ENCODE data around the gene TOM1L2. TPM values are rescaled to one million over a fixed set of nuclear protein-coding genes. Genes with fewer than 3 reads are reported as not detected.
"Not testable (repeated sequence)": the region's sequence is repeated elsewhere in the genome, so short reads cannot be mapped to it uniquely, and the experiment has no call there.

TOM1L2 gene
- total RNA-seq, 1 donor from 2014 or later = 119 TPM

- no peak for DNase-seq (ENCODE audit: low spot score)
Observed at GRCh38 chr17:17970699-17971430, 1.3 kb downstream of the TOM1L2 start.

- DNase-seq (ENCODE audit: low spot score) = no peak
Observed at GRCh38 chr17:17966399-17966798, 5.8 kb downstream of the TOM1L2 start.

GRCh38 chr17:17965152-17965721 lies 7.0 kb downstream of the TOM1L2 start:
- no peak for DNase-seq (ENCODE audit: low spot score)

GRCh38 chr17:17964710-17965109 lies 7.5 kb downstream of the TOM1L2 start:
- DNase-seq (ENCODE audit: low spot score) = no peak

- no peak for DNase-seq (ENCODE audit: low spot score)
Observed at GRCh38 chr17:17963694-17964436, 8.3 kb downstream of the TOM1L2 start.

- DNase-seq (ENCODE audit: low spot score) = no peak
Observed at GRCh38 chr17:17963066-17963465, 9.1 kb downstream of the TOM1L2 start.

- DNase-seq (ENCODE audit: low spot score) = no peak
Observed at GRCh38 chr17:17960500-17961030, 11.6 kb downstream of the TOM1L2 start.

GRCh38 chr17:17959520-17960361 lies 12.5 kb downstream of the TOM1L2 start:
- DNase-seq (ENCODE audit: low spot score) = no peak

GRCh38 chr17:17958982-17959381 lies 13.2 kb downstream of the TOM1L2 start:
- no peak for DNase-seq (ENCODE audit: low spot score)

- no peak for DNase-seq (ENCODE audit: low spot score)
Observed at GRCh38 chr17:17957584-17957916, 14.7 kb downstream of the TOM1L2 start.

GRCh38 chr17:17955790-17956341 lies 16.3 kb downstream of the TOM1L2 start:
- not testable (repeated sequence) for DNase-seq (ENCODE audit: low spot score)

- no peak for DNase-seq (ENCODE audit: low spot score)
Observed at GRCh38 chr17:17954079-17954478, 18.1 kb downstream of the TOM1L2 start.

- DNase-seq (ENCODE audit: low spot score) = no peak
Observed at GRCh38 chr17:17952691-17953090, 19.5 kb downstream of the TOM1L2 start.

GRCh38 chr17:17951524-17951923 lies 20.7 kb downstream of the TOM1L2 start:
- no peak for DNase-seq (ENCODE audit: low spot score)

- DNase-seq (ENCODE audit: low spot score) = no peak
Observed at GRCh38 chr17:17950806-17951205, 21.4 kb downstream of the TOM1L2 start.

GRCh38 chr17:17950347-17950746 lies 21.9 kb downstream of the TOM1L2 start:
- DNase-seq (ENCODE audit: low spot score) = no peak

- no peak for DNase-seq (ENCODE audit: low spot score)
Observed at GRCh38 chr17:17947966-17948365, 24.2 kb downstream of the TOM1L2 start.

- DNase-seq (ENCODE audit: low spot score) = no peak
Observed at GRCh38 chr17:17947309-17947708, 24.9 kb downstream of the TOM1L2 start.

- no peak for DNase-seq (ENCODE audit: low spot score)
Observed at GRCh38 chr17:17946093-17946492, 26.1 kb downstream of the TOM1L2 start.

GRCh38 chr17:17944743-17945142 lies 27.5 kb downstream of the TOM1L2 start:
- no peak for DNase-seq (ENCODE audit: low spot score)

- no peak for DNase-seq (ENCODE audit: low spot score)
Observed at GRCh38 chr17:17944242-17944641, 28.0 kb downstream of the TOM1L2 start.

All from ureter (tissue), 1 donor.